GM10266 (cell line): ENCODE results near the gene INHBC.
"Not testable (repeated sequence)": the region's sequence is repeated elsewhere in the genome, so short reads cannot be mapped to it uniquely, and the experiment has no call there.

ENCODE experiments used
- DNase-seq: peaks from one replicate; pipeline ENCODE4 v3.0.0; 2012; ENCODE audit errors: extremely low spot score
- TF ChIP-seq, protein P1 (sequence below): IDR thresholded peaks from 2 replicates; pipeline ENCODE4 v1.5.1; 2012; ENCODE audit warnings: mild to moderate bottlenecking, low read depth; ENCODE audit not compliant: control insufficient read depth, insufficient read depth; ENCODE audit errors: missing control alignments

INHBC gene

DNA sequence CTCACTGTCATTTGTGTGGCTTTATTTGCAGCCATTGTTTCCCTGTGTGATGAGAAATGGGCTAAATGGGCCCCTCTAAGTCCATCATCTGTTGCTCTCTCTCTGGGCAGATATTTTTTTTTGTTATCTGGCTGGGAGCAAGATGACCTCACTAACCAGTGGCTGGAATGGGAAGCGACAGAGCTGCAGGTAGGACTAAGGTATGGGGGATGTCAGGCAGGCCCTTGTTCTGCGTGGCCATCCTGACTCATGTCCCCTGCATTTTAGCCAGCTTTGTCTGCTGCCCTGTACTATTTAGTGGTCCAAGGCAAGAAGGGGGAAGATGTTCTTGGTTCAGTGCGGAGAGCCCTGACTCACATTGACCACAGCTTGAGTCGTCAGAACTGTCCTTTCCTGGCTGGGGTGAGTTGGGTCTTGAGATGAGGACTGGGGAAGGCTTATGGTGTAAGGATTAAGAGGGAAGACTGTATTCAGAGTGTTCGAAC, 54.6 kb downstream of the INHBC start:
- no peak for DNase-seq

DNA sequence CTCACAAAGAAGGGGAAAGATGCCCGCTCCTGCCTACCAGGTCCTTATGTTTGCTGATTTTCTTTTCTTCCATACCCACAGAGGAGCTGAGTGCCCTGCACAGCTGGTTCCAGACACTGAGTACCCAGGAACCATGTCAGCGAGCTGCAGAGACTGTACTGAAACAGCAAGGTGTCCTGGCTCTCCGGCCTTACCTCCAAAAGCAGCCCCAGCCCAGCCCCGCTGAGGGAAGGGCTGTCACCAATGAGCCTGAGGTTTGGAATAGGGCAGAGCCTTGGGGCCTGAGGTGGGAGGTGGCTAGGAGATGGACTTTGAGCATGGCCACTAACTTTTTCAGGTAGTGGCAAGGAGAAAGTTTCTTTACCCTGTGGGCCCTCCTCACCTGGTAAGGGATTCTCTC, 55.5 kb downstream of the INHBC start:
- no peak for DNase-seq
- TF ChIP-seq, protein P1, sequence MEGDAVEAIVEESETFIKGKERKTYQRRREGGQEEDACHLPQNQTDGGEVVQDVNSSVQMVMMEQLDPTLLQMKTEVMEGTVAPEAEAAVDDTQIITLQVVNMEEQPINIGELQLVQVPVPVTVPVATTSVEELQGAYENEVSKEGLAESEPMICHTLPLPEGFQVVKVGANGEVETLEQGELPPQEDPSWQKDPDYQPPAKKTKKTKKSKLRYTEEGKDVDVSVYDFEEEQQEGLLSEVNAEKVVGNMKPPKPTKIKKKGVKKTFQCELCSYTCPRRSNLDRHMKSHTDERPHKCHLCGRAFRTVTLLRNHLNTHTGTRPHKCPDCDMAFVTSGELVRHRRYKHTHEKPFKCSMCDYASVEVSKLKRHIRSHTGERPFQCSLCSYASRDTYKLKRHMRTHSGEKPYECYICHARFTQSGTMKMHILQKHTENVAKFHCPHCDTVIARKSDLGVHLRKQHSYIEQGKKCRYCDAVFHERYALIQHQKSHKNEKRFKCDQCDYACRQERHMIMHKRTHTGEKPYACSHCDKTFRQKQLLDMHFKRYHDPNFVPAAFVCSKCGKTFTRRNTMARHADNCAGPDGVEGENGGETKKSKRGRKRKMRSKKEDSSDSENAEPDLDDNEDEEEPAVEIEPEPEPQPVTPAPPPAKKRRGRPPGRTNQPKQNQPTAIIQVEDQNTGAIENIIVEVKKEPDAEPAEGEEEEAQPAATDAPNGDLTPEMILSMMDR: no peak

More for the DNA sequence above, 54.6 kb downstream of the INHBC start:
- TF ChIP-seq, protein P1: no peak

DNA sequence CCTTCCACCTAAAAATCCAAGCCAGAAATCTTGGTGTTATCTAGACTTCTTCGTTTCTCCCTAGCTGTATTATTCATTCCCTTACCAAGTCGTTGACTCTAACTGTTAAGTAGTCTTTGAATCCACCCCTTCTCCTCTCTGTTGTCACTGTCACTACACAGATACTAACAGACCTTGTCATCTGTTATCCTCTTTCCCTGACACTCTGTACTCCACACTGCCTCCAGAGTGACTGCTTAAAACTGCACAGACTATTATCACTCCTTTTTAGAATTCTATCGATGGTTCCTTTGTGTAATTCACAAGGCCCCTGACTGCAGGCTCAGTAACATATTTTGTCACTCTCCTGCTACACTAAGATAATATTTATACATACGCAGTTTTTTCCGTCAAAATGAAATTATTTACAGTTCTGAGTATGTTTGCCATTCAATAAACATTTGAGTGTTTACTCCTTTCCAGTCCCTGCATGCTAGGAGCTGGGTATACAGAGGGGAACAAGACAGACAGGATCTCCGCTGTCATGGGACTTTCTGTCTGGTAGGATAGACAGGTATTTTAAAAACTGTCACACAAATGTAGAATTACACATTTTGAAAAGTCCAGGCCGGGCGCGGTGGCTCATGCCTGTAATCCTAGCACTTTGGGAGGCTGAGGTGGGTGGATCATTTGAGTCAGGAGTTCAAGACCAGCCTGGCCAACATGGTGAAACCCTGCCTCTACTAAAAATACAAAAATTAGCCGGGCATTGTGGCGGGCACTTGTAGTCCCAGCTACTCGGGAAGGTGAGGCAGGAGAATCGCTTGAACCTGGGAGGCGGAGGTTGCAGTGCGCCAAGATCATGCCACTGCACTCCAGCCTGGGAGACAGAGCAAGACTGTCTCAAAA, 57.1 kb downstream of the INHBC start:
- TF ChIP-seq, protein P1: no peak
- no peak for DNase-seq

DNA sequence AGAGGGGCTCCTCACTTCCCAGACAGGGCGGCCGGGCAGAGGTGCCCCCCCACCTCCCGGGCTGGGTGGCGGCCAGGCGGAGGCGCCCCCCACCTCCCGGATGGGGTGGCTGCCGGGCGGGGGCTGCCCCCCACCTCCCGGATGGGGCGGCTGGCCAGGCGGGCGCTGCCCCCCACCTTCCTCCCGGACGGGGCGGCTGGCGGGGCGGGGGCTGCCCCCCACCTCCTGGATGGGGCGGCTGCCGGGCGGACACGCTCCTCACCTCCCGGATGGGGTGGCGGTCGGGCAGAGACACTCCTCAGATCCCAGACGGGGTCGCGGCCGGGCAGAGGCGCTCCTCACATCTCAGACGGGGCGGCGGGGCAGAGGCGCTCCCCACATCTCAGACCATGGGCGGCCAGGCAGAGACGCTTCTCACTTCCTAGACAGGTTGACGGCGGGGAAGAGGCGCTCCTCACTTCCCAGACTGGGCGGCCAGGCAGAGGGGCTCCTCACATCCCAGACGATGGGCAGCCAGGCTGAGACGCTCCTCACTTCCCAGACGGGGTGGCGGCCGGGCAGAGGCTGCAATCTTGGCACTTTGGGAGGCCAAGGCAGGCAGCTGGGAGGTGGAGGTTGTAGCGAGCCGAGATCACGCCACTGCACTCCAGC, 60.6 kb downstream of the INHBC start:
- DNase-seq: not testable (repeated sequence)

DNA sequence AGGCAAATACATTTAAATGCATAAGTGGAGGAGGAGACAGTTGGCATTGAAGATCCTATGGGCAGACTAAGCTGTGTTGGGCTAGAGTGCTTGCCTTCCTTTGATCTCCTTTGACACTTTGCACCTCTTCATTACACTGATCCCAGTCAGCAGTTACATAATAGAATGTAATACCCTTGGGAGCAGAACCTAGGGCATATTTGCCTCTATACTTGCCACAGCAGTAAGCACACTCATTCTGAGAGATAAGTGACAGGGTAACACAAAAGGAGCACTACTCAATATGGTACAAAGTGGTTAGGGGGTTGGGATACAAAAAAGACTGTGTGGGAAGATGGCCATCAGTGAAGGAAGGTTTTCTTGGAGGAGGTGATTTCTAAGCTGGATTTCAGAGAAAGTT, 62.2 kb downstream of the INHBC start:
- DNase-seq: no peak
- TF ChIP-seq, protein P1: no peak

DNA sequence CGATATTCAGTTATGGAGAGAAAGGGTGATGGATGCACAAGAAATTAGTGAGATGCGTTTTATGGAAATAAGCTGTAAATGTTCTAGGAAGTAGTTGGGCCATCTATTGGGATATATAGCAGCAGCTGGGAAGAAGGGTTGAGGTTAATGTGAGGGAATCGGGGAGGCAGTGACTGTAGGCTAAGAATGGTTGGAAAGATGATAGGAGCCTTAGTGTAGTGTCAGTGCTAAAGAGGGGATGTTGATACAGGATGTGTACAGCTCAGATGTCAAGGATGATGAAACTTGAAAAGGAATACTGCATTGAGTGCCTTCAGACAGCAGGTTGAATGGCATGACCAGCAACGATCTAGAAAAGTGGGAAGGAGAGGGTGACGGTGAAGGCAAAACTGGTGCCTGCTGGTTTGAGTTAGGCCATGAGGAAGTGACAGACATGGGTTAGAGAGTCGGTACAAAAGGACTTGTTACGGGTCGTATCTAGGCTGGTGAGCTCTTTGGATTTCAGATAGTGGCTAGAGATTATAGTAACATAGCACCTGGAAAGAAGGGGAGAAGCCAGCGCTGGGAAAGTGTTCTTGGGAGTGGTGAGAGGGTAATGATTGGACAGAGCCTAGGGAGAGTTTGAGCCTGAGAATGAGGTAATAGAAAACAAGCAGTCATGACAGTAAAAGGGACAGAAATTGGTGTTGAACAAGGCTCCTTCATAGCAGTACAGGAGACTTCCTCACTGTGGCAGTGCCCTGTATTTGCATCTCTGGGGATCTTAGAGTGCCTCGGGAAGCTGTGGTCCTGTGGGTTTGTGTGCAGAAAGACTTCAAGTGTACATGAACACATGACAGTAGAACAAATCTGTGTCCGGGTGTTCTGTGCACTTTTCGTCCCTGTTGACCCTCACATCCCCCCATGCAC, 62.9 kb downstream of the INHBC start:
- TF ChIP-seq, protein P1: no peak
- no peak for DNase-seq

DNA sequence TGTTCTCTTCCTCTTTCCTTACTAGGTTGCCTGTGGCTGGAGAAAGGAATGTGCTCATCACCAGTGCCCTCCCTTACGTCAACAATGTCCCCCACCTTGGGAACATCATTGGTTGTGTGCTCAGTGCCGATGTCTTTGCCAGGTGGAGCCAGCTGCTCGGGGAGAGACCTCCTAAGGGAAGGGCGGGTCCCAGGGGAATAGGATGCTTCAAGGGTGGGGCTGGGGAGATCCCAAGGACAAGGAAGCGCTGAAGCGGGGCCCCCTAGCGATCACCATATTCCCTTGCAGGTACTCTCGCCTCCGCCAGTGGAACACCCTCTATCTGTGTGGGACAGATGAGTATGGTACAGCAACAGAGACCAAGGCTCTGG, 63.5 kb downstream of the INHBC start:
- TF ChIP-seq, protein P1: no peak
- no peak for DNase-seq
